GM12801 (cell line): ENCODE results near the gene GFRA1.

ENCODE experiments used
- CTCF ChIP-seq: IDR thresholded peaks from one replicate; pipeline ENCODE4 v1.5.1; 2011; ENCODE audit warnings: control low read depth; ENCODE audit not compliant: insufficient read length; ENCODE audit errors: extremely low read depth

GFRA1 gene

DNA sequence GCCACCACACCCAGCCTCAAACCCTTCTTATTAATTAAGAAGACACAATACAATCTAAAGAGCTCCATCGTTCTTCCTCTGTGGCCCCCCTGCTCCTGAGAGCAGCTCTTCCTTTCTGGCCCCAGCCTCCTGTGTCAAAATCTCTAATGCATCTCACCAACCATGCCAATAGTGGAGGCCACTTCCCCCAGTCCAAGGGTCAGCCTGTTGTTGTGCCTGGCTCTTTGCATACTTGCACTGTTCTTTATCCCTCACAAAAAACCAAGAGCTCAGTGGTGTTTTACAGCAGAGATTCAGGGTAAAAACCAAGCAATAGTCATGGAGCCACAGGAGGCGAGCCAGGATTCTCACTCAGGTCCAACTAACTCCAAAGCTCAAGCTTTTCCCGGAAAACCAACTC lies 190.2 kb downstream of the GFRA1 start:
- no peak for TF ChIP-seq CTCF

DNA sequence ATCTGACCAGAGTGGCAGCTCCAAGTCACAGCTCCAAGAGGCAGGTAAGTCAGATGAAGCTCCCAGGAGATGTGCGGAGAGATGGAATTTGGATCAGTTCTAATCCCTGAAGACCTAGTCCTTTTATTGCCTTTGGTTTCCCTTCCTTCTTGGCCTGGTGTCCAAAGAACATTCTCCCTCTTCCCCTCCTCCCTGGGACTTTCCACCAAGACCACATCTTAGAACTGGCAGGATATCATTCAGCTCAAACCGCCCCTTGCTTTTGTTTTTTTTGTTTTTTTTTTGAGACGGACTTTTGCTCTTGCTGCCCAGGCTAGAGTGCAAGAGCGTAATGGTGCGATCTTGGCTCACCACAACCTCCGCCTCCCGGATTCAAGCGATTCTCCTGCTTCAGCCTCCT lies 190.8 kb downstream of the GFRA1 start:
- TF ChIP-seq CTCF: no peak

DNA sequence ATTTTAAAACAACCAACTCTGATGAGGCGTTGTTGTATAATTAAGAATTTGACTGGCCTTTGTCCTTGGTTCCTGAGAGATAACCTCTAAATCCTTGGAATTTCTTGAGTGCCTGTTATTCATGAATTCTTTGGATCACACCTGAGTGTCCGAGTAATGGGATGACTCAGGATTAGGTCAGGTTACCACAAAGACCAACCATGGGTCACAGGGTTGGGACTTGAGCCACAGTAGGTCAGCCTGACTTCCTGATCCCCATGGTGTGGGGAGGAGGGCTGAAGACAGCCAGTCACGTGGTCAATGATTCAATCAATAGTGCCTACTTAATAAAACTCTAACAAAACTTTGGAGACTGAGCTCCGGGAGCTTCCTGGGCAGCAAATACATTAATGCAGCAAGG lies 192.5 kb downstream of the GFRA1 start:
- no peak for TF ChIP-seq CTCF

- TF ChIP-seq CTCF: no peak
Measured at GRCh38 chr10:116079355-116079754, 193.7 kb downstream of the GFRA1 start.

DNA sequence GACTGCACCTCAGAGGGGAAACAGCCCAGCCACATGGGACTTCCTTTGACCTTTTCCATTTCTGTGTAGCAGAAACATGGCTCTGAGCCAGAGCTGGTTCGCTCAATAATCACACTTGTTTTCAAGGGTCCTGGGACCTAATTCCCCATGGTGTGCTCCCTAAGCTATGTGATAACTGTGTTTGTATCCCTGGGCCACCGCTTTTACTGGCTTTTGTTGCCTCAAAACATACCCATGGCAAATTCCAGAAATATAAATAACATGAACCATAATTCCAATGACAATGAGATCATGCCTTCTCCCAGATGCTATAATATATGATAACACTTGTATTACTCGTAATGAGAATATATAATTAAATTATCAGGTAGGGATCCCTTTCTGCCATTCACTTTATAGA lies 196.4 kb downstream of the GFRA1 start:
- TF ChIP-seq CTCF: no peak

DNA sequence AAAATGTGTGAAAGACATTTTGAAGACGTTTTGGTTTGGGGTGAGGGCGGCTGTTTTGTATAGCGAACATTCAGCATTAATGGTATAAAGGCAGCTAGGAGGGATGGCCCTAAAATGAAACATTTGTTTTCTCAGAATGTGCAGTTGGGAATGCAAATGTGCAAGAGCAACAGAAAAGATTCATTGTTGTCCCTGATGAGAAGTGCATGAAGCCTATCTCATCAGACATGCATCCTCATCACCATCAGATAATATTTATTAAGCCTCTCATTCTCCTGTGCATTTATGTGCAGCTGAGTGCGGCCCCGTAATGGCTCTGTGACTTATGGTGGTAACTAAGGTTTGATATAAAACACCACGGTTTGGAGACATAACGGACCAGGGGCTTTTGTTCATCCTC lies 199.5 kb downstream of the GFRA1 start:
- TF ChIP-seq CTCF: no peak

DNA sequence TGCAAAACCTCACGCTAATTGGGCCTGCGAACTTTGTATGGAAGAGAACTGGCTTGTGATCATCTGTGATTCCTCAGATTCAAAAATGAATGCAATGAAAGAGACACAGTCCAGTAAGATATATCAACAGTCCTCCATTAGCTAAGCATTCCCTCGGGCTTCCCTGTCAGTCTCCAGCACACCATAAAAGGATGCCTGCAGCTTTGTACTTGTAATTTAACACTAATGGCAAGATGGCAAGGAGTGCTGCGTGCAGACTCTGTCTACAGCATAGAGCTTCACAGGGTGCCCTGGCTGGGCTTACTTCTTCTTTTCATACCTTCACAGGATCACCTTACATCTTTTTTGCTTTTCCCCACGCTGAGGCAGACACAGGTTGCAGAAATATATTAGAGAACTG lies 200.0 kb downstream of the GFRA1 start:
- no peak for TF ChIP-seq CTCF
